Stimulated activated CD4-positive, alpha-beta T cell treated with anti-CD3 and anti-CD28 coated beads, TNF-alpha, amount 100 ng/mL, for 1 hour (primary cell): ENCODE results near the gene SPAG4.

Source experiments
- DNase-seq, 3 donors: peaks; one replicate each; pipeline ENCODE4 v3.0.0-alpha.2; 2020; ENCODE audit warnings: low read depth in 3 of 3, low spot score in 1 of 3

Gene SPAG4

DNA sequence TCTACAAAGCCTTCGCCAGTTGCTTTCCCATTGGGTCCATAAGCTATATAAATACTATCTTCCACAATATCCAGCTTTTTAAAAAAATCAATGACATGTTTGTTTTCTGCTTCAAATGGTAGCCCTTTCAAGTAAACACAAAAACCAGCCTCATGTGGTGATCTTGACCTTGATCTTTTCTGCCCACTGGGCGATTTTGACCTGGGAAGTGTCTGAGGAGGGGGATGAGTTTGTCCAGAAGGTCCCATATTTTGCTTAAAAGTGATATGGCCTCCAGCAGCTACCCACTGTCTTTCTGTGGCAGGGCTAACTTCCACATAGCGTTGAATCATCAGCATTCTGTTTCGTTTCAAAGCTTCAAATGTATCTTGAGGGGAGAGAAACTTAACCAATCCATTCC, 38.3 kb downstream of the SPAG4 start:
- DNase-seq, result no peak

GRCh38 chr20:35654415-35654814, 38.8 kb downstream of the SPAG4 start:
- no peak for DNase-seq

GRCh38 chr20:35657271-35657670, 41.6 kb downstream of the SPAG4 start:
- DNase-seq, result no peak

- peak in 1 of 3 donors; percentile 10 for DNase-seq
These were observed 44.7 kb downstream of the SPAG4 start for GRCh38 chr20:35660122-35660937.

GRCh38 chr20:35661053-35661452, 45.4 kb downstream of the SPAG4 start:
- no peak for DNase-seq

GRCh38 chr20:35661908-35662307, 46.3 kb downstream of the SPAG4 start:
- DNase-seq, result no peak

DNA sequence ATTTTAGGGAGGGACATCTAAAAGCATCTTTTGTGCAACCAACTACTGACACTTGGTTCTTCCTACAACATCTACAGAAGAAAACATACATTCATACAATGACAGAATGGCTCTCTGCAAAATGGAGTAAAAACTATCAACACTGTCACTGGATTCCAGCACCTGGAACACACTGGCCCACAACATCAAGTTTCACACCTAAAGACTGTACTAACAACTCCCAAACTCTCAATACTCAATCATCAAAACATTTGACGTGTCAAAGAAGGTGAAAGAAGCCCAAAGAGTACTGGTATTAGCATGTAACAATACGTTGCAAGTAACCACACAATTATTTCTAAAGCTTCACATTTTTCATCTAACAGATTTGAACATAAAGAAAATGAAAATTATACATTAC, 46.9 kb downstream of the SPAG4 start:
- DNase-seq, result no peak

- peak; percentile 8 to 35 (median 24) for DNase-seq
These were observed 48.2 kb downstream of the SPAG4 start for GRCh38 chr20:35663516-35664465.

DNA sequence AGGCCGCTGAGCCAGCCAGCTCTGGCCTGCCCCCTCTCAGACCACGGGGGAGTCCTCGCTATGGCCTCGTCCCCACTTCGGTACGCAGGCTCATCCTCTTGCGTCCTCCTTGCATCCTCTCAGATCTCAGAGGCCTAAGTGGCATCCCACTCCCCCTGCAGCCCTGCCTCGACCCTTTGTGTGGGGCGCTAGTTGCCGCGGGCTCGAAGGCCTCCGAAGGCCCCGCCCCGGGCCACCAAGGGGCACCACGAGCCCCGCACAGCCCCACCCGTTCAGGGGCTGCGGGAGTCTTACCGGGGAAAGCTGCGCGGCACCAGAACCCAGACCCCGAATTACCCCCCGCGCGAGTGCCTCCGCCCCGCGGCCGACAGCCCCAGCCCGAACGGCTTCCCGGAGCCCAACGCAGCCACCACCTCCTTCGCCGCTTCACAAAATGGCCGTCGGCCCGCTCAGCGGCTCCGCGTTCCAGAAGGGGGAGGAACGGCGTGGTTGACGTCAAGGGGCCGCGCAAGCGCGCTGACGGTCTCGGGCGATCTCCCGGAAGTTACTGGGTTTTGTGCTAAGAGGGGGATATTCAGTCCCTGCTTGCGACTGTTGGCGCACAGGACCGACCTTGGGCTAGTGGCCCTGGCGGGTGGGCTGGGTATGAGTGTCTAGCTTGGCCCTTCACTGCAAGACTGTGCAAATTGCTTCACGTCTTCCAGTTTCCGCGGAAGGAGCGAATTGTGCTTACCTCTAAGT, 49.0 kb downstream of the SPAG4 start, which contains the start of the genes CPNE1 and RBM12:
CPNE1 (minus strand) TSS at position 435 of the 741 bp plus-strand sequence. CDS start 31,977 bp downstream, outside the sequence.
RBM12 (minus strand) TSS at position 435 of the 741 bp plus-strand sequence. CDS start 9,578 bp downstream, outside the sequence.
- DNase-seq, result peak; percentile 81 to 89 (median 83)

- DNase-seq, result no peak
These were observed 50.3 kb downstream of the SPAG4 start for GRCh38 chr20:35665949-35666288.

DNA sequence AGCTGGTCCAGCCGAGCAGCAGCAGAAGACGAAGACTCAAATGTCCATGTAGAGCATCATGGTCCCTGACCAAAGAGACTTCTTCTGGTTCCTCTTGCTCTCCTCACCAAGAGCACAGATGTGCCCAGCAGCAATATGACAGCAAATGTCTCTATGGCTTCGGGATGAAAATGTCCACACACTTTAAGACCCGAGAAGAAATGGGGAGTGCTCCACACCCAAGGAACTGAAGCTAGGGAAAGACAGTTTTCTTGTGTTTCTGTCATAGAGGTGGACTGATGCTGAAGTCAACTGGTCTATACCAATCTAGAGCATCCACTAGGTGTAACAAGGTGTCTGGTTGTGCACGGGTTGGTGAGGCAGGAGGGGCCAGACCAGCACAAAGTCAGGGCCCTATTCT, 53.6 kb downstream of the SPAG4 start:
- no peak for DNase-seq

- DNase-seq, result no peak
These were observed 54.1 kb downstream of the SPAG4 start for GRCh38 chr20:35669681-35670080.
